Colonic mucosa (tissue), 4 donors: ENCODE measurements around the gene OPHN1. TPM values are rescaled to one million over a fixed set of nuclear protein-coding genes. Genes with fewer than 3 reads are reported as not detected.

Experiments
- DNase-seq: peaks from one replicate; pipeline ENCODE4 v3.0.0-alpha.2; 2020
- H3K27ac ChIP-seq: fragments of 200-600 bp; one replicate; pipeline ENCODE4 v1.8.0; 2021
- H3K27me3 ChIP-seq: fragments of 200-600 bp; one replicate; pipeline ENCODE4 v1.8.0; 2021
- H3K36me3 ChIP-seq: fragments of 200-600 bp; one replicate; pipeline ENCODE4 v1.8.0; 2021
- H3K4me1 ChIP-seq: fragments of 200-600 bp; one replicate; pipeline ENCODE4 v1.8.0; 2021; ENCODE audit warnings: mild to moderate bottlenecking
- H3K4me3 ChIP-seq: fragments of 200-600 bp; one replicate; pipeline ENCODE4 v1.8.0; 2021
- H3K9ac ChIP-seq, 2 donors: one replicate each; pipeline ENCODE4 v1.7.0; 2013; ENCODE audit warnings: control low read depth in 2 of 2, low read depth in 2 of 2, low read length in 2 of 2
- H3K9me3 ChIP-seq: fragments of 200-600 bp; one replicate; pipeline ENCODE4 v1.8.0; 2021
- CTCF ChIP-seq: fragments of 200-600 bp; IDR thresholded peaks from one replicate; pipeline ENCODE4 v1.8.0; 2022; ENCODE audit warnings: antibody characterized with exemption, mild to moderate bottlenecking
- intact Hi-C: fragments of 100-400 bp; cut with DNase I; formaldehyde crosslinking; loops from one replicate; pipeline ENCODE4 v1.14.1; 2022
- total RNA-seq, 2 donors: library from RNA; stranded (reverse); fragmentation: NEBNext Ultra II Directional in 1 of 2; extraction: Animal tissue kit (Norgen Biotek cat#: 25700) in 1 of 2; gene quantifications; one replicate each; pipeline ENCODE4 v1.2.1, GENCODE V29; 2021
- donor health status: healthy.
- donor health status: DM: no; HTN: no; CAD: no.
- donor health status: DM: no; HTN: no; CAD: no.

The OPHN1 gene
- total RNA-seq, 2 donors from 2014 or later, result 4.8 to 6.8 TPM

- no peak for DNase-seq
- Histone ChIP-seq H3K4me3 (no peak overlapping the region), H3K36me3 (no peaks in the 10 kb centered on the region), H3K4me1 (no peaks in the 10 kb centered on the region), H3K27ac (no peak overlapping the region), H3K9ac (no peak overlapping the region), H3K9me3 (no peaks in the 10 kb centered on the region), H3K27me3 (no peaks in the 10 kb centered on the region)
- intact Hi-C loops, result no loop called here
- TF ChIP-seq CTCF, result no peak
Observed at GRCh38 chrX:68115371-68115770, 317.9 kb downstream of the OPHN1 start.

GRCh38 chrX:68114573-68115129 lies 318.6 kb downstream of the OPHN1 start:
- peak; percentile 20 for DNase-seq
- Histone ChIP-seq H3K9ac (no peak overlapping the region), H3K9me3 (no peaks in the 10 kb centered on the region), H3K27me3 (no peaks in the 10 kb centered on the region), H3K4me1 (no peaks in the 10 kb centered on the region), H3K4me3 (no peak overlapping the region), H3K36me3 (no peaks in the 10 kb centered on the region), H3K27ac (no peak overlapping the region)
- TF ChIP-seq CTCF, result no peak
- intact Hi-C loops, result no loop called here

- no peak overlapping the region for H3K27ac ChIP-seq
Observed at GRCh38 chrX:68113837-68114572, 319.3 kb downstream of the OPHN1 start.

GRCh38 chrX:68112321-68112720 lies 321.0 kb downstream of the OPHN1 start:
- Histone ChIP-seq H3K4me3 (no peak overlapping the region), H3K36me3 (no peaks in the 10 kb centered on the region), H3K9ac (no peak overlapping the region), H3K9me3 (no peaks in the 10 kb centered on the region), H3K4me1 (no peaks in the 10 kb centered on the region), H3K27me3 (no peaks in the 10 kb centered on the region), H3K27ac (no peak overlapping the region)
- intact Hi-C loops, result no loop called here
- no peak for DNase-seq
- no peak for TF ChIP-seq CTCF

More at GRCh38 chrX:68113837-68114572, 319.3 kb downstream of the OPHN1 start:
- no peak for TF ChIP-seq CTCF
- no peaks in the 10 kb centered on the region for H3K27me3 ChIP-seq
- no peak overlapping the region for H3K9ac ChIP-seq
- no peaks in the 10 kb centered on the region for H3K4me1 ChIP-seq
- H3K4me3 ChIP-seq, result no peak overlapping the region
- no peaks in the 10 kb centered on the region for H3K36me3 ChIP-seq
- no peak for DNase-seq
- H3K9me3 ChIP-seq, result no peaks in the 10 kb centered on the region
- intact Hi-C loops, result no loop called here

- Histone ChIP-seq H3K27ac (no peak overlapping the region), H3K36me3 (no peaks in the 10 kb centered on the region), H3K9me3 (no peaks in the 10 kb centered on the region), H3K4me3 (no peak overlapping the region), H3K9ac (no peak overlapping the region), H3K4me1 (no peaks in the 10 kb centered on the region), H3K27me3 (no peaks in the 10 kb centered on the region)
- DNase-seq, result no peak
- no peak for TF ChIP-seq CTCF
- intact Hi-C loops, result no loop called here
Observed at GRCh38 chrX:68109162-68109561, 324.1 kb downstream of the OPHN1 start.
